Measurements from ENCODE around the gene SULT2B1.
A peak's percentile ranks its signal among the peaks of the same experiment; 100 is the strongest.

Gene SULT2B1

DNA sequence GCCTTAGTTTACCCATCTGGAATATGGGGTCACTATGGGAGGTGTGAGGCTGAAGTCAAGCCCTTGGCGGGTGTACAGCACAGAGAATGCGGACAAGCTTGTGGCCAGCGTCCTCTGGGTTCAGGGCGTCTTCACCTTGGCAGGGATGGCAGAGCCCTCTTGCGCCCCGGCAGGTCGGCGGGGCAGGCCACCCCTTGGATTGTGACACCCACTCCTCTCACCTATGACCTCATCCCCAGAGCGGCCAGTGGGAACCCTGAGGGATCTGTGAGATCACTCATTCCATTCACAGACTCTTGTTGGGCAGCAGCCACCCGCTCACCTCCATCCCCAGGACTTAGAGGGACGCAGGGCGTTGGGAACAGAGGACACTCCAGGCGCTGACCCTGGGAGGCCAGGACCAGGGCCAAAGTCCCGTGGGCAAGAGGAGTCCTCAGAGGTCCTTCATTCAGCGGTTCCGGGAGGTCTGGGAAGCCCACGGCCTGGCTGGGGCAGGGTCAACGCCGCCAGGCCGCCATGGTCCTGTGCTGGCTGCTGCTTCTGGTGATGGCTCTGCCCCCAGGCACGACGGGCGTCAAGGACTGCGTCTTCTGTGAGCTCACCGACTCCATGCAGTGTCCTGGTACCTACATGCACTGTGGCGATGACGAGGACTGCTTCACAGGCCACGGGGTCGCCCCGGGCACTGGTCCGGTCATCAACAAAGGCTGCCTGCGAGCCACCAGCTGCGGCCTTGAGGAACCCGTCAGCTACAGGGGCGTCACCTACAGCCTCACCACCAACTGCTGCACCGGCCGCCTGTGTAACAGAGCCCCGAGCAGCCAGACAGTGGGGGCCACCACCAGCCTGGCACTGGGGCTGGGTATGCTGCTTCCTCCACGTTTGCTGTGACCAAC lies 54.7 kb downstream of the SULT2B1 start, which contains the start of gene SPACA4:
SPACA4 (plus strand) TSS at position 280 of the 896 bp plus-strand sequence; CDS start at position 517, 237 bp downstream.
- DNase-seq: no peak

DNA sequence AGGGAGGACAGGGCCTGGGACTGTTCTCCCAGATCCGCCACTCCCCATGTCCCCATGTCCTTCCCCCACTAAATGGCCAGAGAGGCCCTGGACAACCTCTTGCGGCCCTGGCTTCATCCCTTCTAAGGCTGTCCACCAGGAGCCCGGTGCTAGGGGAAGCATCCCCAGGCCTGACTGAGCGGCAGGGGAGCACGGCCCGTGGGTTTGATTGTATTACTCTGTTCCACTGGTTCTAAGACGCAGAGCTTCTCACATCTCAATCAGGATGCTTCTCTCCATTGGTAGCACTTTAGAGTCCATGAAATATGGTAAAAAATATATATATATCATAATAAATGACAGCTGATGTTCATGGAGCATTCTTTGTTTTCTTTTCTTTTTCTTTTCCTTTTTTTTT lies 55.4 kb downstream of the SULT2B1 start:
- DNase-seq: no peak

DNA sequence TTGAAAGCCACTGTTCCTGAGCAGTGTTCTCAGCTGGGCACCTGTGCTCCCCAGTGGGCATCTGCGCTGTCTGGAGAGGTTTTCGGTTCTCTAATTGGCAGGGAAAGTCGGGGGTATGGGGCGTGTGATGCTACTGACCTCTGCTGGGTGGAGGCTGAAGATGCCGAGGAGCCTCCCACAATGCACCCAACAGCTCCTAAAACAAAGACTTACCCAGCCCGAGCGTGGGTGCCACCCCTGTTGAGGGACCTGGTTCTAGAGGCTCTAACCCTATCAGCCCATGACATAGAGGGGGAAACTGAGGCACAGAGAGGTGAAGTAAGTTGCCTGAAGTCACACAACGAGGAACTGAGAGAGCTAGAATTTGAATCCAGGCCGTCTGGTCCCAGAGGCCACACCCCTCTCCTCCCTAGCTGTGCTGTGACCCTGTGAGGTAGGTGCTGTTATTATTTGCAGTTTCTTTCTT lies 56.9 kb downstream of the SULT2B1 start:
- no peak for DNase-seq

DNA sequence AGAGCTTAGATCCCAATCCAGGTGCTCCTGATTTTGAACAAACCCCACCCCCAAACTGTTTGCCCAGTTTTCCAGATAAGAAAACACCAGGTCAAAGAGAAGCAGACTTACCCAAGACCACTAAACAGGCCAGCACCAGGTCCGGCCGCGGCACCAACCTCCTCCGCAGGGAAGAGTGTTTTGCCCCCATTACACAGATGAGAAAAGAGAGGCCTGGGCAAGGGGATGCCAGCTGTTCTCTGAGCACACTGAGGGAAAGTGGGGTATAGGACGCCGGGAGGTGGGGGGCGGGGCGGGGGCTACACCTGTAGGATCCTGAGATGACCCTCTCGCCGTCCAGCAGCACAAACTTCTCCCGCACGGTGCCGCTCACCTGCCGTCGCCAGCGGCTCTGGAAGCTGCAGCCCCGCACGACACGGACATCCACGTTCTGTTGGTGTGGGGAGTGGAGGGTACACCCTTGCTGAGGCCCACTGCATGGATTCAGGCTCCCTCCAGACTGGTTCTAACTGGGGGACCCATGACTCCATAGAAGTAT lies 57.7 kb downstream of the SULT2B1 start:
- no peak for DNase-seq

DNA sequence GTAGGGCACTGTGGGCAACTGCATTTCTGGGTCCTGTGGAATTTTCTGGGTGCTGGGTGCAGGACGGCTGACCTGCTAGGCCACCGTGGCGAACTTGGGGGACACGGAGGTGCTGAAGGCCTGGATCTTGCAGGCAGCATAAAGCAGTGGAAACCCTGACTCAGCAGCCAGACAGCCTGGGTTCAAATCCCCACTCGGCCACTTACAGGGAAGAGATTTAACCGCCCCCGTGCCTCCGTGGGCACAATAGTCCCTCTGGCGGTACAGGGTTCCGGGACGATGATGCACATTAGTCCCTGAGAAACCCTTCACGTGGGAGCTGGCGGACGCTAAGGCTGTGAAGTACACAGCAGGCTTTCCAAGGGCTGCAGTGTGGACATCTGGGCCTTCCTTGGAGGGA lies 59.9 kb downstream of the SULT2B1 start:
- DNase-seq: no peak

DNA sequence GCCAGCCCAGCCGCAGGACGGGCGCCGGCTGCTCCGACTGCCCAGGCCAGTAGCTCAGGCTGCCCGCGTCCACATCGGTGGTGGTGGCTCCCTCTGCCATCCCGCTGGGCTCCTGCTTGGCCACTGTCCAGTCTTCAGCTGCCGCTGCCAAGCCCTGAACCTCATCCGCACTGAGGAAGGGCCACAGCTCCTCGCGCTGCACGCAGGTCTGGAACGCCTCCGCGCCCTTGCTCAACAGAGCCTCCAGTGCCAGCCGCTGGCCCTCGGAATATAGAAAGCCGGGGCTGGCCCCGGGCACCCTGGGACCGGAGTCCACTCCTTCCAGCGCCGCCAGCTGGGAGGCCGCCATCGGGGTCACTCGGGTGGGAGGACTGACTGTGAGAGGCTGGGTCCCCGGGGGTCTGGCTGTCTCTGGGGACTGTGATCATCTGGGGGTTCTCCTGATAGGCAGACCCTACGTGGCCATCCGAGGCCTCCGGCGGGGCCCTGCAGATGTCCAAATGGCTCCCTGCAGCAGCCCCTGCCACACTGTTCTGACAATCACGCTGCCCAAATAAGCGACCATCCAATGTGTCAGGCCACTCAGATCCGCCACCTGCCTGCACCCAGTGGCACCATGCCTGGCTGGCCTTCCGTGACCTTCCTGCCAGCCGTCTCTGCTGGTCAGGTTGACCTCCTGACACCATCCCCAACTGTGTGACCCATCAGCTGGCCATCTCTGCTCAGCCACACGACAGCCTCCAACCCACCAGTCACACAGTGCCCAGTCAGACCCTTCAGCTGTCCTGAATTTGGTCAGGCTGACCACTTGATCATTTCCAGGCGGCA lies 61.3 kb downstream of the SULT2B1 start:
- no peak for DNase-seq

DNA sequence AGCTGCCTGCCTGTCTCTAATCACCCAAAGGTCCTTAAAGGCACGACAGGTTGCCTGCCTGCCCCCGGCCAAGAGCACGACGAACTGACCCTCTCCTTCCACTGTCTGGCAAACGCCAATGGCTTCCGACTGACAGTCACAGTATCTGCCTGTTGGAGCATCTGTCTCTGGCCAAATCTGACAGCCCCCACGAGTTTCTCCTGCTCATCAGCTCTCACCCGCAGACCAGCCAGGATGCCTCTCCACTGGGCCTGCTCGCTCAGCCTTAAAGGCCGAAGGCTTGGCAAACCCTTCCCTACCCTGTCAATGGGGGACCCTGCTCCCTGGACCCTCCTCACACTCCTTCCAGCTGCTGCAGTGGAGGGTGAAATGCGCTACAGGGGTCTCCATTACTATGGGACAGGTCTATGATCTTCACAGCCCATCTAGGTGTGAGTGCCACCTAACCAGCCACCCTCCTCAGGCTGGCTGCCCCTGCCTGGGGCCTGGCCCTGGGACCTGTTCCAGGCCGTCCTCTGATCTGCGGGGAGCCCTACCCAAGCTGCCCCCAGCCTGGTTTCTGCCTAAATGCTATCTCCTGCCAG lies 62.0 kb downstream of the SULT2B1 start:
- DNase-seq: no peak

DNA sequence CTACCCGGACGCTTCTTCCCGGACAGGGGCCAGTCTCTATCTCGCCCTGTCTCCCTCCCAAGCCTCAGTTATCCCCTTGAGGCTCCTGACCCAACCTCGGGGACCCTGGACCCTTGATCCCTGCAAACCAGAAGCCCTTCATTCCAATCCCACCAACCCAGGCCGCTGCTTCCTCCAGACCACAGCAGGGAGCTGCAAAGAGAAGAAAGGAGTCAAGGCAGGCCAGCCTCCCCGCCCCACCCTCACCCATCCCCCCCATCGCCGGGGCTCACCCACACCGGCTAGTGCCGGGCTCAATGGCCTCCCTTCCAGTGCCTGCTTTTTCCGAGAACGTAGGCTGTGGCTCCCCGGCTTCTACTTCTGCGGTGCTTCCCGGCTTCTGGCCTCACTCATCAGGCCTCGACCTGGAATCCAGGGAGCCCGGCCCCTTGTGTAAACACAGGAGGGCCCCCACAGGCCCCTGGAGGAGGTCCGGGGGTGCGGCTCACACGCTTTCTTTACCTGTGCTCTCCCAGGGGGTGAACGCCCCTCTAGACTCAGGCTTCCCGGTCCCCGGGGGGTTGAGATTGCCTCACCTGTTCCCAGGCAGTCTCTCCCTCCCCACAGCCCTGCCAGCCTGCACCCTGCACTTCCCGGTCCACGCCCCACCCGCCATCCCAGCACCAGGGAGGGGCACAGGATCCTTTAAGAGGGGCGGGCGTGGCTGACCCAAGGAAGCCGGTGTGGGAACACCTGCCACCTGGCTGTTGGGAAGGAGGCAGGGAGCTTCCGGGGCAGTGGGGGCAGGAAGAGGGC lies 62.7 kb downstream of the SULT2B1 start, which contains the start of gene FAM83E:
FAM83E (minus strand) TSS at position 641 of the 795 bp plus-strand sequence. CDS start 1,704 bp downstream, outside the sequence.
- no peak for DNase-seq

DNA sequence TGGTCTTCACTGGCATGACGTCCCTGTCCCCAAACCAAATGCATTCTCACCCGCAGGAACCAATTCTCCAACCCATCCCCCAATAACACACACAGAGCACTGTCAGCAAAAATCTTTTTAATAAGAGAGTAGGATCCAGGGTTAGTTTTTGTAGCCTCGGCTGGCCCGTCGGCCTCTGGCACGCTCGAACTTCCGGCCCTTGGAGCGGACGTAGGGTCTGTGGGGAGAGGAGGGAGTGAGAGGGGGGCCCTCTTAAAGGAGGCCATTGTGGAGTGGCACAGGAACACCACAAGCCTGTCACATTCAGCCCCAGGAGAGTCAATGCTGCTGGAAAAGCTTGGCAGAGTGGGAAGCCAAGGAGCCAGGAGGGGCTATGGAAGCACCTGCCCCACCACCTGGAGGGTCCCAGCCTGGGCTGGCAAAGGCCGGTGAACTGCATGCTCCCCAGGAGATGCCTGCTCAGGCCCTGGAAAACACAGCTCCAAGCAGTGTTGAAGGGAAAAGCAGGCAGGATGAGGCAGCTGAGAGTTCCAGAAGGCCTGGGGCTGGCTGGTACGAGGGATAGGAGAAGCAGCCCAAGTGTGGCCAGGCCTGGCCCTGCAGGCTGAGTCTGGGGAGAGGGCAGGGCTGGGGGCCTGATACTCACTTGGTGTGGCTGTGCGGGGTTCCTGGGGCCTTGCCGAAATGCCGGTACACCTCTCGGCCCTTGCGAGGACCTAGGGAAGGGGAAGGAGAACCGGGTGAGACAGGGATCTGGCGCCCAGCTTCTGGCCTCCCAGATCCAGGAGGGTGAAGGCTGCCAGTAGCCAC lies 63.5 kb downstream of the SULT2B1 start:
- no peak for DNase-seq

DNA sequence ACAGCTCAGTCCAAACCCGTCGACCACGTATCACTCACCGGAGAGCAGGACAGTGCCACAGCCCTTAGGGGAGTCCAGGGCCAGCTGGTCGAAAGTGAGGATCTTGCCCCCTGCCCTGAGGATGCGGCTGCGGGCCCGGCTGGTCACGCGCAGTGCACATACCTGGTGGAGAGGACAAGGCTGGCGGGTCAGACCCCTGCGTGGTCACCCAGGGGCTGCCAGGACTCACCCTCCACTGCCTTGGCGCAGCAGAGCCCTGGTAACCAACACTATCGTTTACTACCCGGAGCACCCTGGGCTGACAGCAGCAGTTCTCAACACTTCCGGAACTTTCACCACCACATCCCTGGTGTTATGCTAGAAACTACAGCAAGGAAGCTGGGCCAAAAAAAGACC lies 64.1 kb downstream of the SULT2B1 start:
- DNase-seq: no peak

DNA sequence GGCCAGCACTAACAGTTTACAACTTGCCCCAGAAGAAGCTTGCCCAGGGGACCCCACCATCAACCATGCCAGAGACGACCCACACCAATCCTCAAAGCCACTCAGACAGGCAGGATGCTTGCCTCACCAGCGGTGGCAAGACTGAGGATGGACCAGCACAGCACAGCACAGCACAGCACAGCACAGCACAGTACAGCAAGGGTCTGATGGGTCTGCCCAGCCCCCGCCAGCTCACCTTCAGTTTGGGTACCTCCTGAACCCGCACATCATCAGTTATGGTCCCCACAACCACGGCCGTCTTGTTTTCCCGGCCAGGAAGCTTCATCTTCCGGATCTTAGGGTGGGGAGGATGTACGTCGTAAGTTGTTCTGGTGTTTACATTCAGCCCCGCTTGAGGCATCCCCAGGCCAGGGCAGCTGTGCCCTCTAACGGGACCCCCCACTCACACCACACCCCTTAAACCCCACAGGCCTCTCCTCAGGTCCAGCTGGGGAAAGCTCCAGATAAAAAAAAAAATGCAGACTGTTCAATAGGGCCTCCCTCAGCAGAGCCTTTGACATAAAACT lies 64.6 kb downstream of the SULT2B1 start:
- no peak for DNase-seq

DNA sequence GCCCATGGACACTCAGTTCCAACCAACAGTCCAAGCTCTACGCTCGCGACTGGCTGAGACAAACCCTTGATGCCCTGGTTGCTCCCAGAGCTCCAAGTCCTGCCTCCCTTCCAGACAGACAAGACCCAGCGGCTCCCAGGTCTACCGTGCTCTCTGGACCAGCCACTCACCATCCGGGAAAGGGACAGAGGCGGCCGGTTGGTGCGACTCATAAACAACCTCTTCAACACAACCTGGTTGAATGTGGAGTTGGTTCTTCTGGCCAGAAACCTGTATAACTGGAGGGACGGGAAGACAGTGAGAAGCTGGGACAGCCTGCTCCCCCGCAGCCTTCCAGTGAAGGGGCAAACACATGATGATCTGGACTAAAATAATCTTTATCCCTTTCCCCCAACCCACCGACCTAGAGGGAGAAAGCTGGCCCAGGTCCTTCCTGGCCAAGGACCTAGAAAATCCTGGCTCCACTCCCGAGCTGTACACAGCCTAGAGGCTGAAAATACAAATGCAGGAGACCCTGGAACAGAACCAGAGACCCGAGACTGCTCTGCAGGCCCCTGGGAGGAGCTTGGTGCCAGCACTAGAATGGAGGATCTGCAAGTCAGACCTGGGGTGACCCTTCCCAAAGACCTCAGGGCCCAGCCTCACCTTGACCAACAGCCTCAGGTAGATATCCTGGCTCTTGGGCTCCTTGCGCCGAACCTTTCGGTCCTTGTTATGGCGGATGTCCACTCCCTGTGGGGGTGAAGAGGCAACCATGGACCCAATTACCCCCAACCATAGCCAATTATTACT lies 65.4 kb downstream of the SULT2B1 start:
- no peak for DNase-seq

DNA sequence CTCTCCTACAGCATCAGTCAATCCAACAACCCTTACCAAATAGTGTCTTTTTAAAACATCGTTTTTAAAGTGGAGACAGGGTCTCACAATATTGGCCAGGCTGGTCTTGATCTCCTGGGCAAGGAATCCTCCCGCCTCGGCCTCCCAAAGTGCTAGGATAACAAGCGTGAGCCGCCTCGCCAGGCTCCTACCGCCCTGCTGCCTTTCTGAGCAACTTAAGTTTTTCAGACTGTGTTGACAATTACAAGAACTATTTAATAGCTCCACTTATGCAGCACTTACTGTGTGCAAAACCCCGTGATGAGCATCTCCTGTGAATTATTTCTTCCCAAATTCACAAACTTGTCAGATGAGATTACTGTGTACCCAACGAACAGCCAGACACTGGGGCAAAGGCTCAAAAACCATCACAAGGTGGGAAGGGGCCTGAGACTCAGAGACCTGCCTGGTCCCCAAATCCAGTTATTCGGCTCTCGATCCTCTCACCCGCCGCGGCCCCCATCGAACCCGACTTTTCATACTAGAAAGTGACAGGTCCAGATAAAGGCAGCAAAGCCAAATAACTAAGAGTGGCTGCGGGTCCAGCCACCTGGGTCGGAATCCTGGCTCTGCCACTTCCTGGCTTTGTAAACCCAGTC lies 66.4 kb downstream of the SULT2B1 start:
- DNase-seq: no peak

DNA sequence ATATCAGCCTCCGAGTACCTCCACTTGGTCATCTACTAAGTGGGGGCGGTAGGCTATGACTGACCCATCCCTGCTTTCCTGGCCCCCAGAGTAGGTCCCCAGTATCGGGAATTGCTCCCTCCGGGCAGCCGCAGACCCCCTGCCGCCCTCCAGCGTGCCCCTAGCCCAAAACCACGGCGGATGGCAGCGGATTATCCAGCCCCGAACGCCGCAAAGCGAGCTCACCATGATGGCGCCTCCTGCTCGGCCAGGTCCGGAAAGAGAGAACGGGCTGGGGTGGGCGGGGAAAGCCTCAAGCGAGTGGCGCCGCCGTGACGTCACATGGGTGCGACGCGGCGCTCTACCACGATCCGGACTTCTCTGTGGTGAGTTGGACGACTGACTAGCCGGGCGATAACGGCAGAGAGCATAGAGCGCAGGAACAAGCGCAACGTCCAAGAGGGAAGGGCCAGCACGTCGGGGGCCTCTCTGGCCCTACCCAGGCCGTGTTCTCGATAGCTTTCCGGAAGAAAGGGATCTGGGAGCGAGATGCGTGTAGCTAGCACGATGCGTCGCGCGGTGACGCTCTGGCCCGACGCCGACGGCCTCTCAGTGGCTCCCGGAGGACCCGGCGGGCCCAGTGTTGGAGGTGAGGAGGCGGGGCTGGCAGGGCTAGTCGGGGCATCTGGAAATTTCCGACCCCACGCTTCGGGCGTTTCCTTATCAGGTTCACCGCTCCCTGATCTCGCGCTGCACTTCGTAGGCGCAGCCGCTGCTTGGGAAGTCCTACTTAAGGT lies 67.1 kb downstream of the SULT2B1 start, which contains the start of the genes RPL18 and SPHK2:
RPL18 (minus strand) TSS at position 263 of the 776 bp plus-strand sequence; CDS start at position 228, 35 bp downstream.
SPHK2 (plus strand) TSS at position 591 of the 776 bp plus-strand sequence. CDS start 1,009 bp downstream, outside the sequence.
- DNase-seq: peak; percentile 99

DNA sequence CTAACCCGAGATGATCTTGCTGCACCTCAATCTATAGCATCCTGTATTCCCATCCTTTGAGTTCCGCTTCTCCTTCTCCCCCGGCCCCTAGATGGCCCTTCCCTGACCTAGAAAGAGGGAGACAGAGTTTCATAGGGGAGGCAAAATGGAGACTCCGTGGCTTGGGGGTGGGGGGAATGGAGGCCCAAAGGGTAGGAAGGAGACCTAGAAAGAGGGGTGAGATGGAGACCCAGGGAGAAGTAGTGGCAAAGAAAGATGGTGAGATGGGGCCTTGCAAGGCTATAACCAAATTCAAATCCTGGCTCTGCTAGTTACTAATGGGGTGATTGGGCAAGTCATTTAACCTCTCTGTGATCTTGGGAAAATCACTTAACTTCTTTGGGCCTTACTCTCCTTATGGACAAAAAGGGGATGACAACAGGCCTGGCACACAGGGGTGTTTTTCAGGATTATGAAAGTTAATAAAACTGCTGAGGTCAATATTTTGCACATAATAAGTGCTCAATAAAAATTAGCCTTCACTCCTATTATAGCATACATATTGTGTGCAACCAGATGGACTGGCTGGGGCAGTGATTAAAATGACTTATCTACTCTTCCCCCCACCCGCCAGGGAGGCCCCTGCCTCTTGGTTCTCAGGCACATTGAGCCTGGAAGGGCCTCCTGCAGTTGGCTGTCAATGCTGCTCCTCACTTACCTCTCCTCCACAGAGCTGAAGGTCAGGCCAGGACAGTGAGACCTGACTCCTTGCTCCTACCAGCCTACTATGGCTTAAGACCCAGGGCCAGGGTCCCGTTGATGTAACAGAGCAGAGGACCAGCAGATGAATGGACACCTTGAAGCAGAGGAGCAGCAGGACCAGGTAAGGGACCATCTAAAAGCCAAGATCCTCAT lies 68.0 kb downstream of the SULT2B1 start:
- DNase-seq: no peak

DNA sequence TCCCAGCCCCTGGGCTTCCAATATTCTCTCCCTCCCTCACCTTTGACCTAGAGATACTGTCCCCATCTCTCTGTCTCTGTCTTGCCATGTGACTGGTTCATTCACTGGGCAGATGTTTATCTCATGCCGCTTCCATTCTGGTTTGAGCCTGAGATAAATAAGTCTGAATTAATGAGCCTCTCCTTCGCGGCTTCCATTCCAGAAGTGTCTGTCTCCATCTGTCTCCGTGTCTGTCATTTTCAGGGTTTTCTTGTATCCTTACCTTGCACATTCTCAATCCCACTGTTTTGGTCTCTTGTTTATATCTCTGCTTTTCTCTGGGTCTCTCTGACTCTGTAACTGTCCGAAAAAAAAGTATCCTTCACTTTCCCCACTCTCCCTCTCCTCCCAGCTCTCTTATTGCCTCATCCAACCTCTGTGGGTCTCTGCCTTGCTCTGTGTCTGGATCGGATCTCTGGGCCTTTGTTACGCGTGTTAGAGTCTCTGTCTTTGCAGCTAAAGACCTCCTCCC lies 71.6 kb downstream of the SULT2B1 start:
- DNase-seq: no peak

DNA sequence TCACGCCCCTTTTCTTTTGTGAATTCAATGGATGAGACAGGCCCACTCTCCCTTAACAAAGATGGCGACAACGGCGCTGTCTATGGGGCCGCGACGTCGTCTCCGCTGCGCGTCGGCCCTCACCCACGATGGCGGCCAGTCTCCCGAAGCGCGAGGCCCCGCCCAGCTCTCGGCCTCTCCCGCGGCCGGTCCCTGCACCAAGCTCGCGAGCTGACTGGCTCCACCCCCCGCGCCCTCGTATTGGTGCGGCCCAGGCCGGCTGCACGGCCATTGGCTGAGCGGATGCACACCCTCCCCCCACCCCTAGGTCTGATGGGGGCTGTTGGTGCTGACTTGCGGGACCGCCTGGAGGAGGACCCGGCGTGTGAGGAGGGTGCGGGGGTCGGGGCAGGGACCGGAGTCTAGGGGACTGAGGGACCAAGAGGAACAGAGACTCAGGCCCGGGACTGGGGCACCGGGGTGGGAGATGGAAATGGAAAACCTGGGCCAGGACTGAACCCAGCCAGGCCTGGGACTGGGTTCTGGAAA lies 72.2 kb downstream of the SULT2B1 start:
- no peak for DNase-seq

Measured in GF-D8 (cell line).